HG02623 (cell line): ENCODE results near the gene ADAMTS6.
"Not testable (repeated sequence)": the region's sequence is repeated elsewhere in the genome, so short reads cannot be mapped to it uniquely, and the experiment has no call there.

ENCODE experiments used
- ATAC-seq: cut with Tn5 transposase; IDR thresholded peaks from one replicate; pipeline ENCODE4 v1.9.1; 2021; ENCODE audit warnings: moderate library complexity; ENCODE audit not compliant: unreplicated experiment

Gene ADAMTS6

GRCh38 chr5:65382582-65382981 lies 99.1 kb downstream of the ADAMTS6 start:
- no peak for ATAC-seq

- not testable (repeated sequence) for ATAC-seq
These were observed 111.2 kb downstream of the ADAMTS6 start for GRCh38 chr5:65370505-65370904.

- no peak for ATAC-seq
These were observed 115.1 kb downstream of the ADAMTS6 start for GRCh38 chr5:65366655-65367054.

- no peak for ATAC-seq
These were observed 116.8 kb downstream of the ADAMTS6 start for GRCh38 chr5:65364907-65365306.

GRCh38 chr5:65363499-65363898 lies 118.2 kb downstream of the ADAMTS6 start:
- no peak for ATAC-seq

- ATAC-seq: no peak
These were observed 121.7 kb downstream of the ADAMTS6 start for GRCh38 chr5:65359981-65360380.

- ATAC-seq: no peak
These were observed 122.2 kb downstream of the ADAMTS6 start for GRCh38 chr5:65359569-65359968.

DNA sequence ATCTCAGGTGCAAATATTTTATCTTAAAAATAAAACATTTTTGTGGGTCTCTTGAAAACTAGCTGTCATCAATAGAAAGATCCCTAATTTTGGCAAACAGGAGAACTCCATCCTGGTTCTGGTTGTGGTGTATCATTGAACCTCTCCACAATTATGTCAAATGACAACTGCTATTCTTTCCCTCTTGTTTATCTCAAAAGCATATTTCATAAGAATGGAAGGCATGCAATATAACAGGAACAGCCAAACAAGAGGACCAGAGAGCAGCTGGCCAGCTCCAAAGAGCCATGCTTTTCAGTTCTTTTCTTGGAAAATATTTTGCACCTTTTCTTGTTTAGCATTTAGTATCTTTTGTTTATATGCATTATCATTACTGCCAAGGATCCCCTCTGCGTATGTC lies 125.4 kb downstream of the ADAMTS6 start:
- no peak for ATAC-seq

GRCh38 chr5:65355301-65355700 lies 126.4 kb downstream of the ADAMTS6 start:
- ATAC-seq: no peak

- no peak for ATAC-seq
These were observed 139.9 kb downstream of the ADAMTS6 start for GRCh38 chr5:65341835-65342234.

DNA sequence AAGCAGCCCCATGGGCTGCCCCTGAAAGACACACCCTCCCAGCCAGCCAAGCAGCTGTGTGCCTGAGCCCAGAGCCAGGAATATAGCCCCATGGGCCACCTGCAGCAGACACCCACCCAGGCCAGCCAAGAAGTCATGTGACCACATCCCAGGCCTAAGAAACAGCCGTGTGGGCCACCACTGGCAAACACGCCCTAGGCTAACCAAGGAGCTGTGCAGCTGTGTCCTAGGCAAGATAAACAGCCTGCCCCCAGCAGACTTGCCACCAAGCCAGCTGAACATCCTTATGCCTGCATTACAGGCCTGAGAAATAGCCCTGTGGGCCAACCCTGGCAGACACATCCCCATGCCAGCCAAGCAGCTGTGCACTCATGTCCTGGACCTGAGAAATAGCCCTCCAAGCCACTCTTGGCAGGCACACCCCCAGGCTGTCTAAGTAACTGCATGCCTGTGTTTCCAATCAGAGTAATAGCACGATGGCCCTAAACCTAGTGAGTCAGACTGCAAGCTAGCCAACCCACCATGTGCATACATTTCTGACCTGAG lies 143.0 kb downstream of the ADAMTS6 start:
- no peak for ATAC-seq

DNA sequence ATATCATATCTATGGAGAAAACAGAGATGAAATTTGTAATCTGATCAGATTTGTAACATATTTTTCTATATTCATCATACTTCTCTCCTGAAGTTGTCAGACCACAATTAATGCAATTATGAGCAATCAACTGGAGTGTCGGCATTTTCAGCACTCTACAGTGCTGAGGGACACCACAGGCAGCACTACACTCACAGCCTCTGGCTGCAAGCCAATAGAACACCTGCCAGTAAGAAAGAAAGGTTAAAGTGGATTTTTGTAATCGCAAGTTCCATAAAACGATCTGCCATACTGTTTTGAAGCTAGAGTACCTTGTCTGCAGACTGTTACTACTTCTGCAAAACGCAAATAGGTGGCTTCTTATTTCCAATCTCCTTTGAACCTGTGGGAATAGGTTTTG lies 147.6 kb downstream of the ADAMTS6 start:
- ATAC-seq: no peak

DNA sequence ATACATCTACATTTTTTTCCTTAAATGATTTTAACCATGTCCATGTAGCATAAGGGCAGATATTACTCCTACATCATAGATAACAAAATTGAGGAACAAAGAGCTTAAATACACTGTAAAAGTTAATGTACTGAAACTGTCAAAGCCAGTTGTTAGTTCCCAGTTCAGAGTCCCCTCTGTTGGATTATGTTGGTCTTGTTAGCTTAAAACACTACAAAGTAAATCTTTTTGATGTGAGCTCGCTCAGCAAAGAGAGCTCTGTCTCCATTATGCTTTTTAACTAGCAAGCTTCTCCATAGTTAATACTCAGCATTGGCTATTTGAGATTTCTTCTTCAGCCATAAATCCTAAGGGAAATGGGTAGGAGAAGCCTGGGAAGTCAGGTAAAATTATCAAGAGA lies 149.1 kb downstream of the ADAMTS6 start:
- ATAC-seq: no peak

- ATAC-seq: no peak
These were observed 152.5 kb downstream of the ADAMTS6 start for GRCh38 chr5:65329266-65329665.

DNA sequence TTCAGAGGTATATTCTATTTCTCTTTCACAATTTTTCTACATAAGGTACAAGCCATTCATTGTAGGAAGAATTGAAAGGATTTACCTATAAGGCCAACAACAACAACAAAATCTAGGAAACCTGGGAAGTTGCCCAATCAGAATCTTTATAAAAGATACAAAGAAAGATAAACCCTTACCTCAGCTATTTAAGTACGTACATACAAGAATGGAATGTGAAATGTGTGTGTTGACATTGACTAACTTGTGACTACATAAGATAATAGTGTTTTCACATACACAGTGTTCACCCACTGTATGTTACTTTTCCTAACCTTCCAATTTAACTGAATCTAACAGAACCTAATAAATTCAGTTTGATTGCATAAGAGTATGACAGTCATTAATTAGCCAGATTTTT lies 154.1 kb downstream of the ADAMTS6 start:
- no peak for ATAC-seq

DNA sequence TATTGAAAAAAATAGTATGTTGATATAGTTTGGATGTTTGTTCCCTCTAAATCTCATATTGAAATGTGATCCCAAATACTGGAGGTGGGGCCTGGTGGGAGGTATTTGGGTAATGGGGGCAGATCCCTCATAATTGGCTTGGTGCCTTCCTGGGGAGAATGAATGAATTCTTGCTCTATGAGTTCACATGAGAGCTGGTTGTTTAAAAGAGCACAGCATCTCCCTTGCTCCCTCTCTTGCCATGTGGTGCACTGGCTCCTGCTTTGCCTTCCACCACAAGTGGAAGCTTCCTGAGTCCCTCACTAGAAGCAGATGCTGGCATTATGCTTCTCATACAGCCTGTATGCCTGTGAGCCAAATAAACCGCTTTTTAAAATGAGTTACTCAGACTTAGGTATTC lies 154.8 kb downstream of the ADAMTS6 start:
- no peak for ATAC-seq

DNA sequence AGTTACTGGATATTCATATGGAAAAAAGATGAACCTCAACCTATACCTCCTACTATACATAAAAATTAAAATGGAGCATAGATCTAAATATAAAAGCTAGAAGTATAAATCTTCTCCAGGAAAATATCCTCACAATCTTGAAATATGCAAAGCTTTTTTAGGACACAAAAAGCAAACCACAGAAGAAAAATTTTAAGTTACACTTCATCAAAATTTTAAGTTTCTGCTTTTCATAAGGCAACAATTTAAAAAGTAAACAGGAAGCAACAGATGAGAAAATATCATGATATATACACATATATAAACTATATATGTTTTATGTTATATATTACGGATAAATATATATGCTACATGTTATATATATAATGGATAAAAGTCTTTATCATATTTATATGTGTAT lies 157.5 kb downstream of the ADAMTS6 start:
- no peak for ATAC-seq

DNA sequence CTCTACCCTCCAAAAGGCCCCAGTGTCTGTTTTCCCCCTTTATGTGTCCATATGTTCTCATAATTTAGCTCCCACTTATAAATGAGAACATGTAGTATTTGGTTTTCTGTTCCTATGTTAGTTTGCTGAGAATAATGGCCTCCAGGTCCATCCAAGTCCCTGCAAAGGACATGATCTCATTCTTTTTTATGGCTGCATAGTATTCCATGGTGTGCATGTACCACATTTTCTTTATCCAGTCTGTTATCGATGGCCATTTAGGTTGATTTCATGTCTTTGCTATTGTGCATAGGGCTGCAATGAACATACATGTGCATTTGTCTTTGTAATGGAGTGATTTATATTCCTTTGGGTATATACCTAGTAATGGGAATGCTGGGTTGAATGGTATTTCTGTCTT lies 161.0 kb downstream of the ADAMTS6 start:
- ATAC-seq: not testable (repeated sequence)

DNA sequence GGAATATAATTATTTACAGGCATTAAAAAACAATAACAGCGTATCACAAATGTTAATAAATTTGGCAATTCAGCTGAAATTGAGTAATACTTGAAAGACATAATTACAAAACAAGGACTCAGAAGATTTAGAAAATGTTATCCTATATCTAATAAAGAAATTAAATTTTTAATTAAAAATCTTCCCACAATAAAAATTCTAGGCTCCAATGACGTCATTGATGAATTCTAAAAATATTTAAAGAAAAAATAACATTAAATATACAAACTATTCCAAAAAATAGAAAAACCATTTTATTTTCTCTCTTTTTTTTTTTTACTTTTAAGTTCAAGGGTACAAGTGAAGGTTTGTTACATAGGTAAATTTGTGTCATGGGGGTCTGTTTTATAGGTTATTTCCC lies 161.5 kb downstream of the ADAMTS6 start:
- no peak for ATAC-seq

- ATAC-seq: no peak
These were observed 173.8 kb downstream of the ADAMTS6 start for GRCh38 chr5:65307931-65308330.

DNA sequence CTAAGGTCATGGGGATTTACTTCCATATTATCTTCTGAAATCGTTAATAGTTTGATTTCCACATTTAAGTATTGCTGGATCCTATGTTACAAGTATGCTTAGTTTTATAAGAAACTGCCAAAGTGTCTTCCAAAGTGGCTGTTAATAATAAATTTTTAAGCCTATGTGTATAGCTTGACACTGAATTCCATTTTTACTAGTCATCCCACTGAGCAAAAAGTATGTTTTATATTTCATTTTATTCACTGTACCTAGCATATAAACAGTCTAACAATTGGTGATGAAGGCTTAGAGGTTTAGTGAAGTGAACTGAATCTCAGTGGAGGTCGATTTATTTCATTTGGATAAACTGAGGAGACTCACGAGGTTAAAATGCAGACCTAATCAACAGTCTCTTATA lies 174.6 kb downstream of the ADAMTS6 start:
- ATAC-seq: no peak

DNA sequence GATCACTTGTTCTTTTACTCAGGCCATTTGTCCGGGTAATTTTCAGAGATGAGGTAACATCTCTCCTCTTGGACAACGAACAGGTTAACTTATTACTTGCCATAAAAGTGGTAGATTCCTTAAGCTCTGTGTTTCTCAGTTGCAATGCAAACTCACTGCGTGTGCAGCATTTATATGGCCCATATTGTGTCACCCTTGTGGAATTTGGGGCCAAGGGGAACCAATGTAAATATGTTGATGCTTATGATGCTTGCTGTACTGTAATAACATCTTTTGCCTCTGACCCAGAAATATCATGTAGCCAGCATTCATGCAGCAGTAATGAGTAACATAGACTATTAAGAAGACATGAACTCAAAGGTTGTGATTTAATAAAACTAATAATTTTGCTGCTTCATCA lies 175.8 kb downstream of the ADAMTS6 start:
- ATAC-seq: no peak

DNA sequence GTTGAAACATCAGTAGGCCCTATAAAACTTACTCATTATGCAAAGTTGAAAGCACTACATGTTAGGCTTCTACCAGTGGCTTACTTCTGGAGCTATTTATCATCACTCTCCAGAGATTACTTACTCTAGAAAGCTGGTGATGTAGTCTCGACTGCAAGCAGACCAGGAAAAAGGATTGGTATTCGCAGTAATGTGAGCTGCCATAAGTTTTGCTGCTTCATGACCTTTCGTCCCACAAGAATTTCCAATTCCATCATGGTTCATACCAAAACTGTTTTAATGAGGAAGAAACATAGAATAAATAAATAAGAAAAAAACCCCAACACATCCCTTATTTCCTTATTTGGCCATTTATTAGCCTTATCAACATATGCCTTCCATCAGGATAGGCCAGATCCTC lies 181.9 kb downstream of the ADAMTS6 start:
- ATAC-seq: no peak

- ATAC-seq: no peak
These were observed 185.7 kb downstream of the ADAMTS6 start for GRCh38 chr5:65296067-65296466.
